ENCODE measurements around the gene BHLHE23.
"Not testable (repeated sequence)": the region's sequence is repeated elsewhere in the genome, so short reads cannot be mapped to it uniquely, and the experiment has no call there.

Gene BHLHE23

GRCh38 chr20:63042448-63043071, 35.8 kb upstream of the BHLHE23 start:
- DNase-seq = no peak

- no peak for DNase-seq
Measured at GRCh38 chr20:63041776-63042175, 35.0 kb upstream of the BHLHE23 start.

GRCh38 chr20:63037669-63038268, 31.0 kb upstream of the BHLHE23 start:
- DNase-seq = no peak

- no peak for DNase-seq
Measured at GRCh38 chr20:63036291-63036690, 29.5 kb upstream of the BHLHE23 start.

GRCh38 chr20:63035603-63036185, 28.9 kb upstream of the BHLHE23 start:
- no peak for DNase-seq

GRCh38 chr20:63034710-63035602, 28.2 kb upstream of the BHLHE23 start:
- not testable (repeated sequence) for DNase-seq

GRCh38 chr20:63033794-63034709, 27.3 kb upstream of the BHLHE23 start:
- no peak for DNase-seq

GRCh38 chr20:63032861-63033793, 26.4 kb upstream of the BHLHE23 start:
- peak; percentile 72 for DNase-seq

GRCh38 chr20:63032026-63032800, 25.4 kb upstream of the BHLHE23 start:
- DNase-seq = no peak

GRCh38 chr20:63031251-63032014, 24.7 kb upstream of the BHLHE23 start:
- DNase-seq = no peak

- peak; percentile 77 for DNase-seq
Measured at GRCh38 chr20:63029358-63030121, 22.8 kb upstream of the BHLHE23 start.

GRCh38 chr20:63028461-63028921, 21.7 kb upstream of the BHLHE23 start:
- DNase-seq = no peak

GRCh38 chr20:63027922-63028389, 21.2 kb upstream of the BHLHE23 start:
- no peak for DNase-seq

GRCh38 chr20:63027221-63027921, 20.6 kb upstream of the BHLHE23 start:
- DNase-seq = peak; percentile 64

GRCh38 chr20:63026582-63027165, 19.9 kb upstream of the BHLHE23 start:
- no peak for DNase-seq

GRCh38 chr20:63025534-63026331, 19.0 kb upstream of the BHLHE23 start:
- peak; percentile 72 for DNase-seq

All from retina (tissue), 1 donor.